Stomach (tissue), 4 donors: ENCODE results near the gene ABCA13.

ENCODE experiments used
- CTCF ChIP-seq, 7 experiments: fragments of 450-650 bp in 4 of 7; fragments of 200-600 bp in 3 of 7; sonication (generic) in 3 of 7; IDR thresholded peaks; one replicate each; pipeline ENCODE4 v1.5.1; 2016 to 2019; ENCODE audit warnings: antibody characterized with exemption in 7 of 7, control low read depth in 2 of 7, mild to moderate bottlenecking in 1 of 7
- EP300 ChIP-seq: sonication (generic); formaldehyde crosslinking; IDR thresholded peaks from one replicate; pipeline ENCODE4 v1.6.1; 2017; ENCODE audit warnings: antibody characterized with exemption
- POLR2A ChIP-seq, 4 donors: fragments of 450-650 bp; IDR thresholded peaks; one replicate each; pipeline ENCODE4 v1.6.1; 2016; ENCODE audit warnings: antibody characterized with exemption in 4 of 4, control low read depth in 2 of 4, mild to moderate bottlenecking in 1 of 4, moderate library complexity in 1 of 4
- POLR2AphosphoS5 ChIP-seq, 3 donors: sonication (generic); formaldehyde crosslinking; IDR thresholded peaks; one replicate each; pipeline ENCODE4 v1.6.1; 2016; ENCODE audit warnings: antibody characterized with exemption in 3 of 3

- TF ChIP-seq POLR2AphosphoS5 (IDR thresholded peaks at IDR 0.05) (no peak), CTCF (IDR thresholded peaks at IDR 0.05) (no peak), EP300 (no peak), POLR2A (IDR thresholded peaks at IDR 0.05) (no peak)
Measured at GRCh38 chr7:48366096-48366495, 194.8 kb downstream of the ABCA13 start.
